Heart left ventricle (tissue), 13 donors: ENCODE measurements around the gene RAPGEF5.

ENCODE experiments used
- POLR2A ChIP-seq, 2 donors: fragments of 450-650 bp; IDR thresholded peaks; one replicate each; pipeline ENCODE4 v1.6.1; 2017; ENCODE audit warnings: antibody characterized with exemption in 2 of 2, mild to moderate bottlenecking in 2 of 2, moderate library complexity in 2 of 2
- TF ChIP-seq, protein P1 (sequence below), 12 donors: fragments of 200-600 bp; sonication (generic) in 4 of 12; IDR thresholded peaks; one replicate each; pipeline versions ENCODE4 v1.5.0 to v1.8.0; 2018 to 2022; ENCODE audit warnings: antibody characterized with exemption in 12 of 12, mild to moderate bottlenecking in 5 of 12
- donor health status: ischemic (EF 13 %, LVEDD 7.1; RV severe dilation, severe dysfunction).
- donor health status: DM: no; HTN: yes; CAD: no.
- donor health status: DM: no; HTN: no; CAD: no.
- donor health status: ischemic (EF 25% LVEDD 6.9; RV normal size, moderate dysfunction).
- donor health status: ischemic (EF 25% LVEDD 5.7; RV mildly dilated, moderate dysfunction).
- donor health status: ischemic (EF 35%, LVEDD 5.7; RV mildly dilated, moderate dysfunction).
- donor health status: nonischemic (EF 11% LVEDD 7.7; RV severe dilation, severe dysfunction).
- donor health status: DM: yes; HTN: yes; CAD: no.
- donor health status: PGD.
- donor health status: ischemic (EF 29% LVEDD 5.4; RV normal size, mild dysfunction).
- donor health status: nonischemic (EF 23%, LVEDD 6.1; RV moderate dilation, normal function).

DNA sequence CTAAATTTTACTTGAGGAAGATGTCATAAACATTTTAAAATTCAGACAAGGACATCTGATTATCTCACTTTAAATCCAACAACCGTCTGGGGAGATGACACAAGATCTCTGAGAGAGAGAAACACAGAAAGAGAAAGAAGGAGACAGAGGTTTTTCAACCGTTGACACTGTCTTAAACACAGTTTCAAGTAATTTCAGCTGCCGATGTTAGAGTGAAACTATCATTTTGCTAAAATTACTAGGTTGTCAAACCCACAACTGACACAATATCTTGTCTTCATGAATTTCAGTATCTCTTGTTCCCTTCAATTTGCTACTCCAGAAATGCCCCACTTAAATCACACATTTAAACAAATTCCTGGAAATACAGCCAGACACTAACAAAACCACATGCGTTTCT lies 174.8 kb downstream of the RAPGEF5 start:
- TF ChIP-seq, protein P1, sequence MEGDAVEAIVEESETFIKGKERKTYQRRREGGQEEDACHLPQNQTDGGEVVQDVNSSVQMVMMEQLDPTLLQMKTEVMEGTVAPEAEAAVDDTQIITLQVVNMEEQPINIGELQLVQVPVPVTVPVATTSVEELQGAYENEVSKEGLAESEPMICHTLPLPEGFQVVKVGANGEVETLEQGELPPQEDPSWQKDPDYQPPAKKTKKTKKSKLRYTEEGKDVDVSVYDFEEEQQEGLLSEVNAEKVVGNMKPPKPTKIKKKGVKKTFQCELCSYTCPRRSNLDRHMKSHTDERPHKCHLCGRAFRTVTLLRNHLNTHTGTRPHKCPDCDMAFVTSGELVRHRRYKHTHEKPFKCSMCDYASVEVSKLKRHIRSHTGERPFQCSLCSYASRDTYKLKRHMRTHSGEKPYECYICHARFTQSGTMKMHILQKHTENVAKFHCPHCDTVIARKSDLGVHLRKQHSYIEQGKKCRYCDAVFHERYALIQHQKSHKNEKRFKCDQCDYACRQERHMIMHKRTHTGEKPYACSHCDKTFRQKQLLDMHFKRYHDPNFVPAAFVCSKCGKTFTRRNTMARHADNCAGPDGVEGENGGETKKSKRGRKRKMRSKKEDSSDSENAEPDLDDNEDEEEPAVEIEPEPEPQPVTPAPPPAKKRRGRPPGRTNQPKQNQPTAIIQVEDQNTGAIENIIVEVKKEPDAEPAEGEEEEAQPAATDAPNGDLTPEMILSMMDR (IDR thresholded peaks at IDR 0.05): no peak
- TF ChIP-seq POLR2A (IDR thresholded peaks at IDR 0.05): no peak
